GM03348 (cell line): ENCODE data around the gene BAHCC1.

Experiments used
- DNase-seq: peaks from one replicate; pipeline ENCODE4 v3.0.0; 2012; ENCODE audit warnings: low spot score

BAHCC1 gene

DNA sequence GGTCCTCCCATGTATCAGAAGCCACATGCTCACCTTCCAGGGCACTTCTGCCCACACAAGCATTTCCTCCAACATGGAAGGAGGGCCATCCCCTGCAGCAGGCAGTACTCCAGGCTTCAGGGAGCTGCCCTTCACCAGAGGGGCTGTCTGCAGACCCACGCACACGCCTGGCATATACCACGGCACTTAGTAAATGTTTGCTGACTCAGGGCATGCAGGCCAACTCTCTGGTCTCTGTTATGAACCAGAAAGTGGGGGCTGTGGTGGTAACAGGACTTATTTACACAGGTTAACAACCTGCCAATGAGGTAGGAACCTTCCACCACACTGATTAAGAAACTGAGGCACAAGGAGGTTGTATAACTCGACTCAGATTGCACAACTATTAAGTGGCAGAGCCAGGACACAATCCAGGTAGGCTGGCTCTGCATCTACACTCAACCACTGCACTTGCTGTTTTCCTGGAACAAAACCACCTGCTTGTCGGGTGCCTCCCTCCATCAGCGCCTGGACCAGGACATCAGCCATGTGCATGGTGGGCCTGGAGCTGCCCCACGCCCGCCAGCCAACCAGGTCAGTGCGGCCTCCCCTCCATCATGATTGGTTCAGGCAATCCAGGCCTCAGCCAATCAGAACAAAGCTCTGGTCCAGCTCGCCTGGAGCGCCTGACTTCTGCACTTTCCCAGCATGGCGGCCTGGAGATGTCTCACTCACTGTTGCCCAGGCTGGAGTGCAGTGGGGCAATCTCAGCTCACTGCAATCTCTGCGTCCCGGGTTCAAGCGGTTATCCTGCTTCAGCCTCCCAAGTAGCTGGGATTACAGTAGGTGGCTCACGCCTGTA is 98.2 kb downstream of the BAHCC1 start:
- DNase-seq: no peak

DNA sequence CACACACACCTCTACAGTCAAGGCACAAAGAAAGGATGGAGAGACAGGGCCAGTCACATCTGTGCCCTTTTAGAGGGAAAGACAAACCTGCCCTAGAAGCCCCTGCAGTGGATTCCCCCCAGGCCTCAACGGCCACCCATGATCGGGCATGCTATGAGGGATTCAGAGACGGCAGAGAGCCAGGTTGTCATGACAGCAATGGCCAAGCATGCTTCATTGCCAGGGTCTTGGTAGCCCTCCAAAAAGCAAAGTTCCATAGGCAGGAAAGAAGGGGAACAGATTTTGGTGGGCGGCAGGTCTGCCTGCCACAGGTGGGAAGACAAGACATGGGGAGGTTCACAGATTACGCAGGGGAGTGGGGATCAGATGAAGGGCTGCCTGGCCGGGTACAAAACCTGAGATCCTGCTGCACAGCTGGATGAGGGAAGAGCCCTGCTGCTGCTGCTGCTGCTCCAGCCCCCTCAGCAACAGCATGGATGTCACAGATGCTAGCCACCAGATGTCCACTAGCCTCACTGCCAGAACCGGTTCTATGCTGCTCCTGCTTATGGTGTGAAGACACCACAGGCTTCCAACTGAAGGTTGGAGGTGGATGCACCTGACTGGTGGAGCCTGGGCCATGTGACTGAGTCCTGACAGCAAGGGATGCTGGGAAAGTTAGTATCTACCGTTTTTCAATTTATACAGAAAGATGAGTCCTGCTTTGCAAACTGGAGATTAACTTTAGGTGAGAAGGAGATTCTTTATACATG is 99.5 kb downstream of the BAHCC1 start:
- no peak for DNase-seq

DNA sequence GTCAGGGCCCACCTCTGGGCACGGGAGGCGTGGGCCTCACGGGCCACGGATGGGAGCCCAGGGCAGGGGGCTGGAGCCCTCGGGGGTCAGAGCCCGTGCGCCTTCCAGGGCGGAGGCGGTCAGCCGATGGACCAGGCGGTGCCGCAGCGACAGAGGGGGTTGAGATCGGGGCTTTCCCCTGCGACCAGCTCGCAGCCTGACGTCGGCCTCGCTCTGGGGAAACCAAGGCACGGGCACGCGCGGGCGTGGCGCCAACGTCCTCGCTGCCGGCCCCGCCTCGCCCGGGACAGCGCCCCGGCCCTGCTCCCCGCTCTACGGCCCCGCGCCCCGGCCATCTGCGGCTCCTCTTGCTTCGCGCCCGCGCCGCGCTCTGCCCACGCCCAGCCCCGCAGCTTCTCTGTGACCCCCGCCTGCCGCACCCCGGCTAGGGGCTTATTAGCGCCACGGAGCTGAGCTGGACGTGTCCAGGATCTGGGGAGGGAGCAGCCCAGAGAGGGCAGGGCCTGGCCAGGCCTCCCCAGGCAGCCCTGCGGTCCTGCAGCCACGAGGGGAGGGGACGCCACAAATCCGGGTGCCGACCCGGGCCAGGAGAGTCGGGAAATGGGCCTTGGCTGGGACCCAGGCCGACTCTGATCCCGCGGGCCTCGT is 103.8 kb downstream of the BAHCC1 start:
- DNase-seq: no peak

DNA sequence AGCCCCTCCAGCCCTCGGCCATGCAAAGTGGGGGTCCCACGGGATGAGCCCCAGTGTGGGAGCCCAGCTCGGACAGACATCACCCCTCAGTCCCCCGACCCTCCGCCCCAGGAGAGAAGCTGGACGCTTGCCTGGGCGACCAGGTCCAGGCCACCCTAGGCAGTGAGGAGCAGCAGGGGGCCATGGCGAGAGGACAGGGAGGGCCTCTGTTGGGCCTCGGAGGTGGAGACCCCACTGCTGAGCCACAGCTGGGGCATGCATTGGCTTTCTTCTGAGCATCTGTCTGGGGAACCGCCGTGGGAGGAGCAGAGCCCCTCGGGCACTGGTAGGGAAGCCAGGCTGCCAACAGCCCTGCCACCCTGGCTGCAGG is 104.3 kb downstream of the BAHCC1 start:
- no peak for DNase-seq

DNA sequence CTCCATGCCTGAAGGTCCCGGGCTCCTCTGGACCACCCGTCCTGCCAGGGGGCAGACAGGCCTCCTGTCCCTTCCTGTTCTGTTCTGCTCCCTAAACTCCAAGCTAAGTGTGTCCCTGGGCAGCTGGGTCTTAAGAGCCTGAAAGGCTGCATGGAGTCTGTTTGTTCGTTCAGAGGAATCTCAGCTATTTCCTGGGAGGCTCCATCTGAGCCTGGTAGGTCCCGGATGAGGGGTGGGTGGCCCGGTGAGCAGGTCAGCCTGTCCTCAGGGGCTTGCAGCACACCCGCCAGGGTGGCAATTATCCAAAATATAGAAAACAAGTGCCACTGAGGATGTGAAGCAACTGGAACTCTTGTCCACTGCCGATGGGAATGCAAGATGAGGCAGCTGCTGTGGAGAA is 104.8 kb downstream of the BAHCC1 start:
- DNase-seq: peak; percentile 48

DNA sequence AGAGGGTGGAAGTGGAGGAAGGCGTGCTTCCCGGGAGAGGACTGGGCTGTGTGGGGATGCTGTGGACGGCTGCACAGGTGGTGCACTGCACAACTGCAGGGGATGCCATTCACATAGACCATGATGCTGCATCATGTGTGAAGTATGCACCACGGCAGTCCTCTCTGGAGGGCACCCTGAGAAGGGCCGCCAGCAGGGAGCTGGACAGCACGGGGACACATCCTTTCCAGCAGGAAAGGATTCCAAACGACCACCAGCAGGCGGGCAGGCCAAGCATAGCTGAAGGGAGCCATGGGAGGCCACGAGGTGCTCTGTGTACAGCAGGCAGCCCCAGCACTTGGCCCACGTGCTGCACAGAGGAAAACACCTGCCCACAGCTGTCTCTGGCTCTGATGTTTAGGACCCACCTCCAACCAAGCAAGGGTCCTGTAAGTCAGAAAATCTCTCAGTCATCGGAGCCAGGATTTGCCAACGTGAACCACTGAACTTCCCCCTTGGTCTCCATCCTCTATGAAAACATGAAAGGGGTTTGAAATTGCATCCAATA is 107.3 kb downstream of the BAHCC1 start:
- DNase-seq: no peak

DNA sequence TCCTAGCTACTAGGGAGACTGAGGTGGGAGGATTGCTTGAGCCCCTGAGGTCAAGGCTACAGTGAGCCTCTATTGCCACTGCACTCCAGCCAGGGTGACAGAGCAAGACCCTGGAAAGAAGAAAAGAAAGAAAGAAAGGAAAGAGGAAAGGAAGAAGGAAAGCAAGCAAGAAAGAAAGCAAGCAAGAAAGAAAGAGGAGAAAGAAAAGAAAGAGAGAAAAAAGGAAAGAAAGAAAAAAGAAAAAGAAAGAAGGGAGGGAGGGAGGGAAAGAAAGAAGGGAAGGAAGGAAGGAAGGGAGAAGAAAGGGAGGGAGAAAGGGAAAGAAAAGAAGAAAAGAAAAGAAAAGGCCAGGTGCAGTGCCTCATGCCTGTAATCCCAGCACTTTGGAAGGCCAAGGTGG is 108.4 kb downstream of the BAHCC1 start:
- DNase-seq: no peak

DNA sequence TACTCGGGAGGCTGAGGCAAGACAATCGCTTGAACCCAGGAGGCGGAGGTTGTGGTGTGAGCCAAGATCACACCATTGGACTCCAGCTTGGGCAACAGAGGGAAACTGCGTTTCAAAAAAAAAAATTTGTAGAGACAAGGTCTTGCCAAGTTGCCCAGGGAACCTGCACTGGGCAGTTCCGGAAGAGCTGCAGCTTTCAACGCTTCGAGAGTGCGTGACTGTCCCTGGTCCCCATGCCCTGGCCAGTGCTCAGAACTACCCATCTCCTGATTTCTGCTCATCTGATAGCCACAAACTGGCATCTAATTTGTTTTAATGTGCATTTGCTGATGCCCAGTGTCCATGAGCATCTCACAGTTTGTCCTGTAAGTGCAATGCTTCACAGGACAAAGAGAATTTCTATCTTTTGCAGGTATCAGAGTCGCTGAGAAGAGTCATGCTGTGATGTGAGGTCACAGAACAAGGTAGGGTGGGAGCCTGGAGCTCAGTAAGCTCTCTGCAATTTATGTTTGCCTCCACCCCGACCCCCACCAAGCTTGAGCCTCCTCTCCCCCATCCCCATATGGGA is 113.5 kb downstream of the BAHCC1 start:
- DNase-seq: peak; percentile 33

DNA sequence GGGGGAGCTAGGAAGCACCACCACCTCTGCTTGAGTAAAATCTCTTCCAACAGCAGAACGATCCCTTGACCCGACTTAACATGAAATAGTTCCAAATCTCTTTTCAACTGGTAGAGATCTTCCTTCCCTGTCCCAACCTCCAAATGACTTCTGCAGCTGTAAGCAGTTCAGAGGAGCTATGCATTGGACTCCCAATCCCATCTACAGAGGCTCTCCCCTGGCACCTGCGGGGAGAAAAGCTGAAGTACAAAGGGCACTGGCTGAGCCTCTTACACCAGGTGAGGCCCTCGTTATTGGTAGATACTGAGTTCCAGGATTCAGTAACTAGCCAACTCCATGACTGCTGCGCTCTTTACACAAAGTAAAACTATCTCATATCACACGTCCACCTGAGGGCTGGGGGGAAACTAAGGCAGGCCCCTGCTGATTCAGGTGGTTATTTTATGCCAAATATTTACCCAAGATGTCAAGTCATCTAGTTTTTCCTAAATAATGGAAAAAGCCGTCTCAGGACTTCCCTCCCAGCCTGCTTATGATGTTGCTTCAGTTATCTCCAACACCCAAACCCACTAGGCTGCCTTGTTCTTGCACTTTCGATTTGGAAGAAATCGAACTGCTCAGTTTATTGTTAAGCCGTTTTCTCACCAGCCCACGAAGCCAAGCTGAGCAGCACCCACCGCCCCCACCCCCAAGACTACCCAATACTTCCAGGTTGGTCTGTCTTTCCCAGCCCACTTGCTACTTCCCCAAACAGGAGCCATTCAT is 114.1 kb downstream of the BAHCC1 start:
- DNase-seq: no peak

DNA sequence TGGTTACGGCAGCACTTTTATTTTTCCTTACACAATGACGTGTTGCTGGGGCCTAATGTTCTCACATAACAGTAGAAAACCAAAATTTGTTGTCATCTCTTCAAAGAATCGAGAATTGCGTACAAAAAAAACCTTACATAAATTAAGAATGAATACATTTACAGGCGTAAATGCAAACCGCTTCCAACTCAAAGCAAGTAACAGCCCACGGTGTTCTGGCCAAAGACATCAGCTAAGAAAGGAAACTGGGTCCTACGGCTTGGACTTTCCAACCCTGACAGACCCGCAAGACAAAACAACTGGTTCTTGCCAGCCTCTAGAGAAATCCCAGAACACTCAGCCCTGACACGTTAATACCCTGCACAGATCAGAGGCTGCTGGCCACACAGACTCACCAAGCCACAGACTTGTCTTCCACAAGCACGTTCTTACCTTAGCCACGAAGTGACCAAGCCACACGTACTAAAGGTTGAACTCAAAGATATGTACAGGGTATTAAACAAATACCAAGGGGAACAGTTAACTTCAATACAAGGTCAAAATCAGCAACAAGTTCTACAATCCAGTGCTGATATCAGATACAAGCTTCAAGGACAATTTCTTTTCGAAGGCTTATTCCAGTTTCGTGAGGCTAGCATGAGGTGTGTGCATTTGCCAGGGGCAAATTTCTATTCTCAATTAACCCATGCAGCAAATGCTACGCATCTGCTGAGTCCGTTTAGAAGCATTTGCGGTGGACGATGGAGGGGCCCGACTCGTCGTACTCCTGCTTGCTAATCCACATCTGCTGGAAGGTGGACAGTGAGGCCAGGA is 114.9 kb downstream of the BAHCC1 start:
- no peak for DNase-seq

DNA sequence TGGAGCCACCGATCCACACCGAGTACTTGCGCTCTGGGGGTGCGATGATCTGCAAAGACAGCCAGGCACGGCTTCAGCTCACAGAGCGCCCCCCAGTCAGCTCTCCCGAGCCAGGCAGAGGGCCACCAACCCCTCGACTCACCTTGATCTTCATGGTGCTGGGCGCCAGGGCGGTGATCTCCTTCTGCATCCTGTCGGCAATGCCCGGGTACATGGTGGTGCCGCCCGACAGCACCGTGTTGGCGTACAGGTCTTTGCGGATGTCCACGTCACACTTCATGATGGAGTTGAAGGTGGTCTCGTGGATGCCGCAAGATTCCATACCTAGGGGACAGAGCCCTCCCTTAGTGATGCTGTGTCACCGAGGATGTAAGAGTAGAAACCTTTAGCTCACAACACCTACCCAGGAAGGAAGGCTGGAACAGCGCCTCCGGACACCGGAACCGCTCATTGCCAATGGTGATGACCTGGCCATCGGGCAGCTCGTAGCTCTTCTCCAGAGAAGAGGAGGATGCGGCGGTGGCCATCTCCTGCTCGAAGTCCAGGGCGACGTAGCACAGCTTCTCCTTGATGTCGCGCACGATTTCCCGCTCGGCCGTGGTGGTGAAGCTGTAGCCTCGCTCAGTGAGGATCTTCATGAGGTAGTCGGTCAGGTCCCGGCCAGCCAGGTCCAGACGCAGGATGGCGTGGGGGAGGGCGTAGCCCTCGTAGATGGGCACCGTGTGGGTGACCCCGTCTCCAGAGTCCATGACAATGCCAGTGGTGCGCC is 115.7 kb downstream of the BAHCC1 start:
- no peak for DNase-seq

DNA sequence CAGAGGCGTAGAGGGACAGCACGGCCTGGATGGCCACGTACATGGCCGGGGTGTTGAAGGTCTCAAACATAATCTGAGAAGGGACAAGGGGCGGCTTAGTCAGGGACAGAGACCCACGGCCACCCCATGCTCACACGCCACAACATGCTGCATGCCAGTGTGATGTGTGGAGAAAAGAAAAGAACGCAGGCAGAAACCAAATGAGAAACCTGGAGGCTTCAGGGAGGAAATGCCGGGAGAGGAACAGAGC is 116.2 kb downstream of the BAHCC1 start:
- DNase-seq: no peak

DNA sequence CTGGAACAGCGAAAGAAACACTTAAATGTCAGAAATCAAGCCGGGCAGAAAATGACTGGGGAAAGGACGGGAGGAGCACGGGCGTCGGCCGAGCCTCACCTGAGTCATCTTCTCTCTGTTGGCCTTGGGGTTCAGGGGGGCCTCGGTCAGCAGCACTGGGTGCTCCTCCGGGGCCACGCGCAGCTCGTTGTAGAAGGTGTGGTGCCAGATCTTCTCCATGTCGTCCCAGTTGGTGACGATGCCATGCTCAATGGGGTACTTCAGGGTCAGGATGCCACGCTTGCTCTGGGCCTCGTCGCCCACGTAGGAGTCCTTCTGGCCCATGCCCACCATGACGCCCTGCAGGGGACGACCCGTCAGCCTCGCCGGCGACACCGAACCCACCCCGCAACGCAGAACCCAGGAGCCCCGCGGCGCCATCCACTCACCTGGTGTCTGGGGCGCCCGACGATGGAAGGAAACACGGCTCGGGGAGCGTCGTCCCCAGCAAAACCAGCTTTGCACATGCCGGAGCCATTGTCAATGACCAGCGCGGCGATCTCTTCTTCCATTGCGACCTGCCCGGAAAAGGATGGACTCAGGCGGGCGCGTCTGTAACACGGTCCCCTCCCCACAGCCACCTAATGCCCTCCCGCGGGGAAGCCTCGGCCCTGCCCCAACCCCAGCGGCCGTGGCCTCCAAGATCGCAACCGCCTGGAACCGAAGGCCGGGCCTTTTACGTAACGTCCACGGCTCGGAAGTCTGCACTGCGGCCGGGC is 116.7 kb downstream of the BAHCC1 start:
- peak; percentile 40 for DNase-seq

DNA sequence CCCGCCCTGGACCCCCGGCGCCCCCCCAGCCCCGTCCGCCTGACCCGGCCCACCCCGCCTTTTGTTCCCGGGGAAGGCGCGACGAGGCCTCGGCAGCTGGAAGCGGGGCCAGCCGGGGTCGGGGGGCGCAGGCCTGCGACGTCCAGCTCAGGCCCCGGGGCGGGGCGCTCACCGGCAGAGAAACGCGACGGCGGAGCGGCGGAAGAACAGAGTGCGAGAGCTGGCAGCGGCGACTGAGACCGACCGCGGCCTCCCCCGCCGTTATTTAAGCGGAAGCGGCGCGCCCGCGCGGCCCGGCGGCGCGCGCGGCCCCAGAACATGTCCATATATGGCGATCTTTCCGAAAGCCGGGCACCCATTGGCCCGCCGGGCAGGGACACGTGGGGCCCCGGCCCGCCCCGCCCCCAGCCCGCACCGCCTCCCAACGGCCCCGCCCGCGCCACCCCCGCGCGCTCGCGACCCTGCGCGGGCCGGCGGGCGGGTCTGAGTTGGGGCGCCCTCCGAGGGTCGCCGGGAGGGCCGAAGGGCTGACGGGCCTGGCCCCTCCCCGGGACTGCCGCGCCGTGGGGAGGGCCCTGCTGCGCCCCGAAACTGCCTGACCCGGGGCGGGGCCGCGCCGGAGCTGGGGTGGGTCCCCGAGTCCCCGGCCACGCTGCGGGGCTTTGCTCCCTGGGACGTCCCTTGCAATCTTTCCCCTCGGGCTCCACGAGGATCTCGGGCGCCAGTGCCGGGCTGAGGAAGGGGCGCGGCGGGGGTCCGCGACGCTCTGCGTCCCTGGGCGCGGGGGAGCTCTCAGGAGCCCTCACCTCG is 117.5 kb downstream of the BAHCC1 start, which contains the start of gene ACTG1:
Gene ACTG1 (minus strand): TSS at position 238 of the 810 bp plus-strand sequence. CDS start 445 bp downstream, outside the sequence.
- DNase-seq: peak; percentile 98

DNA sequence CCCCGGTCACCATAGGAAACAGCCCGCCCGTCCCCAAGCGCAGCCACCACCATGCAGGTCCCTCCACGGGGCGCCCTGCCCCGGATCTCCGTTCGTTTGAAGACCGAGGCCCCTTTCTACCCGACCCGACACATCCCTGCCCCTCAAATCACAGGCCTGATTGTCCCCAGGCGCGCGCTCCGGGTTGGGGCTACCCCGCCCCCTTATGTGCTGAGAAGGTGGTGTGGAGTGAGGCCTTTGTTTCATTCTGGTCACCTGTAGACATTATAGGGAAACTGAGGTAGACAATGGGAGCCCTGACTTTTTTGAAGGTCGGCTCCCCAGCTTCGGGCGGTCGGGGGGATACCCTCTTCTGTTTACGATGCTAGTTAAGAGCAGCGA is 118.1 kb downstream of the BAHCC1 start:
- DNase-seq: peak; percentile 57

DNA sequence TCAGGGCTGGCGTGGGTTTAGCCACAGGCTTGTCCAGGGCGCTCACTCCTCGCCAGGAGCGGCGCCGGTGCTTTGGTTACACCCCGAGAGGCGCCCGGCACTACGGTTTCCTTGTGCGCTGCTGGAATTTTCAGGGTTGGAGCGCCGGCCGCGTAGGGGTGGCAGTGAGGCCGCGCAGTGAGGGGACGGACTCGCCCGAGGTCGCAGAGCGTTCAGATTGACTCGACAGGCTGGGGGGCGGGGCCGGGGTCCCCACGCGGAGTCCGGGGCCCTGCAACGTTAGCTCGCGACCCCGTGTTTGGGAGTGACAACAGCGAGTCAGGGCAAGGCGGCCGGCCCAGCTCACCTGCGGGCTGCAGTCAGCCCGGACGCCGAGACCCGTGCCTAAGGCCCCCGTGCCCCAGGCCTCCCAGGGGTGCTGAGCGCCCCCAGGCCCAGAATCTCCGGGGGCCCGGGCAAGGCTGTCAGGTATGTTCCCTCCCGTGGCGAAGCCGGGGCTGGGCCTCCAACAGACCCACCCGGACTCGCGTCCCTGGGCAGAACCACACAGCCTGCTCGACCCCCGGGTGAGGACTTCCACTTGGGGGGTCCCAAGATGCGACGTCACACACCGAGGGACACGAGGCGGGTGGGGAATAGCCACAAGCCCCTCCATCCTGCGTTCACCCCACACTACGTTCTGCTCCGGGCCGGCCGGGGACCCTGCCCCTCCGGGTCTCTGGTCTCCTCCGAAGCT is 118.7 kb downstream of the BAHCC1 start:
- peak; percentile 67 for DNase-seq

DNA sequence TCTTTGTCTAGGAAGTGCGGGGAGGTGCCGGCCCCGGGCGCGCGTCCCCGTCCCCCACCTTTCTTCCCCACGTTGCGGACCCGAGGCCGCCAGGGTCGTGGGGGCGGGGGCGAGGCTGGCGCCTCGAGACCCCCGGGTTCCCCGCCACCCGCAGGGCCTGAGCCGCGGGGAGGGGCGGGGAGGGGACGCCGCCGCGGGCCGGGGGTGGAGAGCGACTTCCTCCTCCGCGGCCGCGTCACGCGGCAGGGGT is 119.2 kb downstream of the BAHCC1 start:
- no peak for DNase-seq
